ENCODE results near the gene CCDC34. TPM values are rescaled to one million over a fixed set of nuclear protein-coding genes. Genes with fewer than 3 reads are reported as not detected.

Gene CCDC34
- total RNA-seq, 1 experiment from 2014 or later = 10.0 TPM

- Histone ChIP-seq H3K36me3 (replicated peaks; ENCODE audit: control insufficient read depth, insufficient read depth, low read length) (no peaks in the 10 kb centered on the region), H3K27me3 (ENCODE audit: control insufficient read depth, insufficient read depth, low read length) (no peaks in the 10 kb centered on the region; the same call in 1 of the 2 replicates), H3K4me3 (ENCODE audit: insufficient read depth, low read depth, low read length) (no peak overlapping the region)
- no peak for DNase-seq
Measured at GRCh38 chr11:27398400-27398770, 35.4 kb upstream of the CCDC34 start.

- Histone ChIP-seq H3K4me3 (ENCODE audit: insufficient read depth, low read depth, low read length) (no peak overlapping the region), H3K27me3 (ENCODE audit: control insufficient read depth, insufficient read depth, low read length) (no peaks in the 10 kb centered on the region; the same call in 1 of the 2 replicates), H3K36me3 (replicated peaks; ENCODE audit: control insufficient read depth, insufficient read depth, low read length) (no peaks in the 10 kb centered on the region)
- DNase-seq = no peak
Measured at GRCh38 chr11:27397624-27398399, 34.8 kb upstream of the CCDC34 start.

DNA sequence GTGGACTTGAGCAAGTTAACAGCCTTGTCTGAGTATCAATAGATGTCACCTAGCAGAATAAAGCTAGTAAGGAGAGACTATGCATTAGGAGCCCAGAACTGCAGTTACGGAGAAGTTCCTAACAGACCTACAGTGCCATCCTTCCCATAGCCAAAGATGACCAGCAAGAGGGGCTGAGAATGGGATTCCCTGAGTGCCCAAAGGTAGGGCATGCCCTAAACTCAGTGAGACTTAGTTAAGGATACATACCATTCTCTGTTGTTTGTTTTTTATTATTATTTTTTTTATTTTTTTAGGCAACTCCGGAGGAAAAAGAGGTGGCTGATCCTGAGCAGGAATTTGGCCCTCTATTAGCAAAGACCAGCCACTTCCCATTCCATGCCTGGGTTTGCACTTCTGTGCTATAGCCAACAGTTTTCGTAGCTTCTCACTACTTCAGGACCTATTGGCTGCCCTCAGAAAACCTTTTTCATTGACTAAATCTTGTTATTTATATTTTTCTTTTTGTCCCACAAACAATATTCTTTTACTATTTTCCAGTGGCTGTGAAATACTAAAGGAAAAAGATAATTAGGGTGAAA is 33.3 kb upstream of the CCDC34 start:
- DNase-seq = no peak
- no peaks in the 10 kb centered on the region; the same call in 1 of the 2 replicates for H3K27me3 ChIP-seq (ENCODE audit: control insufficient read depth, insufficient read depth, low read length)
- H3K36me3 ChIP-seq (replicated peaks; ENCODE audit: control insufficient read depth, insufficient read depth, low read length) = no peaks in the 10 kb centered on the region
- no peak overlapping the region for H3K4me3 ChIP-seq (ENCODE audit: insufficient read depth, low read depth, low read length)

DNA sequence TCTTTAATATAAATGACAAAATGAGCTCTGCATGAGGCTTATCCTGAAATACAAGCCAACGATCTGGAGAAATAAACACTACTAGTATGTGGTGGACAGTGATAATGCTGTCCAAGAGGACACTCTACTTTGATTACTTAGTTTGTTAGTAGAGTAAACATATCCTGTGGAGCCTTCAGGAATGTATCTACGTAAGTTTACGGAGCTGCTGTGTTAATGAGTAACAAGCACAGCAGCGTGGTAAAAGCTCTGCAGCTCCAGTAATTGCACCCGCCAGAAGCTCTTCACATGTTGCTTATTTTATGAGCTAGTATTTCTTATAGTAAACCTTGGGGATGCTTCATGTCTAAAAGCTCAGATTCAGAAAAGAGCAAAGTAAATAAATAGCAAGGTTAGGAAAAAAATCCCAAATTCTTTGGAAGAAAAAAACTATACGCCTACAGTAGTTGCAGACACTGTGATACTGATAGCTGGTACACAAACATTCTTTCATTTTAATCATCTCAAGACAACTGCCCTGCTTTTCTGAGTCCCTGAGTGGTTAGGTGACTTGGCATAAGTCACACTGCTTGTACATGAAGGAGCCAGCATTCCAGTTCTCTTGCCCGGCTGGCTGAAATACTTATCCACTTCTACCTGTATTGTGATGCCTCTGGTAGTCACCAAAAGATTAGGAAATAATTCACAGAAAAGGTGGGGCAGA is 32.7 kb upstream of the CCDC34 start:
- no peak overlapping the region for H3K4me3 ChIP-seq (ENCODE audit: insufficient read depth, low read depth, low read length)
- no peaks in the 10 kb centered on the region for H3K36me3 ChIP-seq (replicated peaks; ENCODE audit: control insufficient read depth, insufficient read depth, low read length)
- no peaks in the 10 kb centered on the region; the same call in 1 of the 2 replicates for H3K27me3 ChIP-seq (ENCODE audit: control insufficient read depth, insufficient read depth, low read length)
- DNase-seq = no peak

DNA sequence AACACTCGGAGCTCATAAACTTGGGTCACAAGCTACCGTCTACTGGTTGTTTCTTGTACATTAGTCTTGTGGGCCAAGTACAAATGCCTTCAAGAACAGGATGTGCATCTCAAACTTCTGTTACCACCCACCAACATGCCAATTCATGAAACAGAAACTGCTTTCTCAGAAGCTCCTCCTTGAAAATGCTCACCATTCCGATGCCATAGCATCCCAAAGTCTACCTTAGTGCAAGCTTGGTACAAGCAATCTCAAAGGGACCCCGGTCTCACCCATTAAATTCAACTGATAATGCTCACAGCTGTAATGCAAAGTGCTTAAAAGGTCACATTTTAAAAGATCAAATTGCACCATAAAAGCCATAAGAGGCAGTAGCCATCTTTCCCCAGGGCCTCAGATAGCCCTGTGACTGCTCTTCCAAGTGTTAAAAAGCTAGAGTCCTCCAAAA is 31.8 kb upstream of the CCDC34 start:
- Histone ChIP-seq H3K36me3 (replicated peaks; ENCODE audit: control insufficient read depth, insufficient read depth, low read length) (no peaks in the 10 kb centered on the region), H3K27me3 (ENCODE audit: control insufficient read depth, insufficient read depth, low read length) (no peaks in the 10 kb centered on the region; the same call in 1 of the 2 replicates), H3K4me3 (ENCODE audit: insufficient read depth, low read depth, low read length) (no peak overlapping the region)
- no peak for DNase-seq

- Histone ChIP-seq H3K27me3 (ENCODE audit: control insufficient read depth, insufficient read depth, low read length) (no peaks in the 10 kb centered on the region; the same call in 1 of the 2 replicates), H3K4me3 (ENCODE audit: insufficient read depth, low read depth, low read length) (no peak overlapping the region), H3K36me3 (replicated peaks; ENCODE audit: control insufficient read depth, insufficient read depth, low read length) (no peaks in the 10 kb centered on the region)
- no peak for DNase-seq
Measured at GRCh38 chr11:27392278-27393114, 29.5 kb upstream of the CCDC34 start.

GRCh38 chr11:27391331-27392015 is 28.5 kb upstream of the CCDC34 start:
- no peak for DNase-seq
- Histone ChIP-seq H3K27me3 (ENCODE audit: control insufficient read depth, insufficient read depth, low read length) (no peaks in the 10 kb centered on the region), H3K4me3 (ENCODE audit: insufficient read depth, low read depth, low read length) (no peak overlapping the region), H3K36me3 (replicated peaks; ENCODE audit: control insufficient read depth, insufficient read depth, low read length) (no peaks in the 10 kb centered on the region)

GRCh38 chr11:27390318-27391295 is 27.6 kb upstream of the CCDC34 start:
- no peak overlapping the region for H3K4me3 ChIP-seq (ENCODE audit: insufficient read depth, low read depth, low read length)
- no peaks in the 10 kb centered on the region for H3K27me3 ChIP-seq (ENCODE audit: control insufficient read depth, insufficient read depth, low read length)
- H3K36me3 ChIP-seq (replicated peaks; ENCODE audit: control insufficient read depth, insufficient read depth, low read length) = no peaks in the 10 kb centered on the region
- no peak for DNase-seq

GRCh38 chr11:27388869-27389268 is 25.9 kb upstream of the CCDC34 start:
- no peaks in the 10 kb centered on the region for H3K27me3 ChIP-seq (ENCODE audit: control insufficient read depth, insufficient read depth, low read length)
- no peak for DNase-seq
- H3K4me3 ChIP-seq (ENCODE audit: insufficient read depth, low read depth, low read length) = no peak overlapping the region
- peaks cover 5% of the 10 kb centered on the region for H3K36me3 ChIP-seq (replicated peaks; ENCODE audit: control insufficient read depth, insufficient read depth, low read length)

DNA sequence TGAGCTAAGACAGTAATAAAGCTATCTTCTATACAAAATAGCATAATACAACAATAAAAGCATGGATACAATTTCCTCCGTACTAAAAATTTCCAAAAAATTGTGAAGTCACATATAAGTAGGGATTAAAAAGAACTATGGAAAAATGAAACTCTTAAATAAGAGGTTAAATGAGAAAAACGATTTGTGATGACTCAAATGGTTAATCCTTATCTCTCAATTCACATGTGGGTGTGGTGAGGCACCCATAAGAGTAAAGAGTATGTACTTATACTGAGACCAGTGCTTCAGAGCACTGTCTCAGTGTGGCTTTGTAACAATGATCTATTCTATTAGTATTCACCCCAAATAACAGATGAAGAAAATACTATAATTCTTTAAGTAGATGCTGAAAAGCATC is 25.0 kb upstream of the CCDC34 start:
- no peak overlapping the region for H3K4me3 ChIP-seq (ENCODE audit: insufficient read depth, low read depth, low read length)
- no peaks in the 10 kb centered on the region for H3K27me3 ChIP-seq (ENCODE audit: control insufficient read depth, insufficient read depth, low read length)
- H3K36me3 ChIP-seq (replicated peaks; ENCODE audit: control insufficient read depth, insufficient read depth, low read length) = peaks cover 8% of the 10 kb centered on the region
- DNase-seq = no peak

- peaks cover 8% of the 10 kb centered on the region for H3K36me3 ChIP-seq (replicated peaks; ENCODE audit: control insufficient read depth, insufficient read depth, low read length)
Measured at GRCh38 chr11:27387362-27387761, 24.3 kb upstream of the CCDC34 start.

DNA sequence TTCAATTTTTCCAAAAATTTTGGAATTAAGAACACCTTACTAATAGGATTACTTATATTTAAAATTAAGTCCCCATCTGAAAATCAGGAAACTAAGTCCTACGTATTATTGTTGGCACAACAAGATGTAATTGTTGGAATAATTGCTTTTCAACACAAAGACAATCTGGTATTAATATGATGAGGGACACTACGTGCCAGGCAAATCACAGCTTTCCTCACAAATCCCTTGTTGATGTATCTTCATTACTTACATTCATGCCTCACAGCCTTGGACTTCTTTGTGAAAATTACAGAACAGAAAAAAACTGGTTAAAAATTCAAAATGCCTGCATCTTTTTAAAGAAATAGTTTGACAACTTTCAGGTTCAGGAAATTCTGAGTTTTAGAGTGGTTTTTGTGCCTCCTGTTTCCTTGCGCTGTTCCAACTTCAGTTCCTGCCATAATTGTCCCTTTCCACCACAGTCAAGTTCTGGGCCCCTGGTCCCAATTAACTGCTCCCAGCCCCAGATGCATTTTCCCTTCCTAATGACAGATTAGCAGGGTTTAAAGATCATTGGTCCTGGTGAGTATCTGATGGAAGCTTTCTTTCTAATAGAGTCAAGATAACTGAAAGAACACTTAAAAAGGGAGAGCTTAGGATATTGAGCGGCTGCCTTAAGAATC is 23.3 kb upstream of the CCDC34 start:
- DNase-seq = no peak
- H3K27me3 ChIP-seq (ENCODE audit: control insufficient read depth, insufficient read depth, low read length) = no peaks in the 10 kb centered on the region
- H3K4me3 ChIP-seq (ENCODE audit: insufficient read depth, low read depth, low read length) = no peak overlapping the region
- peaks cover 10% of the 10 kb centered on the region for H3K36me3 ChIP-seq (replicated peaks; ENCODE audit: control insufficient read depth, insufficient read depth, low read length)

More at GRCh38 chr11:27387362-27387761, 24.3 kb upstream of the CCDC34 start:
- no peak overlapping the region for H3K4me3 ChIP-seq (ENCODE audit: insufficient read depth, low read depth, low read length)
- no peaks in the 10 kb centered on the region for H3K27me3 ChIP-seq (ENCODE audit: control insufficient read depth, insufficient read depth, low read length)
- DNase-seq = no peak

Data from H7 (cell line).